NCI-H345 treated with DMSO at 0.1 percent for 48 hours (cell line): Measurements from ENCODE around the gene KRTAP5-1.
"Not testable (repeated sequence)": the region's sequence is repeated elsewhere in the genome, so short reads cannot be mapped to it uniquely, and the experiment has no call there.

ENCODE experiments used
- DNase-seq: peaks from one replicate; lab custom pipeline; 2025; ENCODE audit not compliant: unreplicated experiment; lab: John Stamatoyannopoulos, UW

KRTAP5-1 gene, protein sequence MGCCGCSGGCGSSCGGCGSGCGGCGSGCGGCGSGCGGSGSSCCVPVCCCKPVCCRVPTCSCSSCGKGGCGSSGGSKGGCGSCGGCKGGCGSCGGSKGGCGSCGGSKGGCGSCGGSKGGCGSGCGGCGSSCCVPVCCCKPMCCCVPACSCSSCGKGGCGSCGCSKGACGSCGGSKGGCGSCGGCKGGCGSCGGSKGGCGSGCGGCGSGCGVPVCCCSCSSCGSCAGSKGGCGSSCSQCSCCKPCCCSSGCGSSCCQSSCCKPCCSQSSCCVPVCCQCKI

DNA sequence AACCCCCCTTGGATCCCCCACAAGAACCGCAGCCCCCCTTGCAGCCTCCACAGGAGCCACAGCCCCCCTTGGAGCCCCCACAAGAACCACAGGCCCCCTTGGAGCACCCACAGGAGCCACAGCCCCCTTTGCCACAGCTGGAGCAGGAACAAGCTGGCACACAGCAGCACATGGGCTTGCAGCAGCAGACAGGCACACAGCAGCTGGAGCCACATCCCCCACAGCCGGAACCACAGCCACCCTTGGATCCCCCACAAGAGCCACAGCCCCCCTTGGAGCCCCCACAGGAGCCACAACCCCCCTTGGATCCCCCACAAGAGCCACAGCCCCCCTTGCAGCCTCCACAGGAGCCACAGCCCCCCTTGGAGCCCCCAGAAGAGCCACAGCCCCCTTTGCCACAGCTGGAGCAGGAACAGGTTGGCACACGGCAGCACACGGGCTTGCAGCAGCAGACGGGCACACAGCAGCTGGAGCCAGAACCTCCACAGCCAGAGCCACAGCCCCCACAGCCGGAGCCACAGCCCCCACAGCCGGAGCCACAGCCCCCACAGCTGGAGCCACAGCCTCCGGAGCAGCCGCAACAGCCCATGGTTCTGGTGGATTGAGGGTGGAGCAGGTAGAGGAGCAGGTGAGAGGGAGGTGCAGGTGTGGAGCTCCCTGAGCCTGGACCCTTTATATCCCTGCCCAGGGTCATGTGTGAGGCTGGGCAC, at the start of gene KRTAP5-1:
Gene KRTAP5-1 (minus strand): TSS at position 623 of the 710 bp plus-strand sequence. CDS start 34 bp downstream, at position 589.
- not testable (repeated sequence) for DNase-seq

DNA sequence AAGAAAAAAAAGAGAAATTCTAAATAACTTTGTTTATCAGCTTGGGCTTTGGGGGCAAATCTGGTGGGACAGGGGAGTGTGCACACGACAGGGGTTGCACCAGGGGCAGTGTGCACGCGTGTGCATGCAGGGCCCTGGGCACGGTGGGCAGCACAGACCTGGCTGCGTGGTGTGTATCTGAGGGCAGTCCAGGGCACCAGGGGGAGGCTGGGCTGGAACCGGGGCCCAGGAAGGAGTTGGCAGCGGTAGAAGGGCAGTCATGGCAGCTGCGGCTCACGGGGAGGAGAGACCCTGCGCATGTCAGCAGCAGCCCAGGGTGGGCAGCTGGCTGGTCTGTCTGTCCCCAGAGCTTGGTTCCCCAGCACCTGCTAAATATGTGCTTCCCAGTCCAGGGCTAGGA, 48.8 kb upstream of the KRTAP5-1 start:
- DNase-seq = no peak

DNA sequence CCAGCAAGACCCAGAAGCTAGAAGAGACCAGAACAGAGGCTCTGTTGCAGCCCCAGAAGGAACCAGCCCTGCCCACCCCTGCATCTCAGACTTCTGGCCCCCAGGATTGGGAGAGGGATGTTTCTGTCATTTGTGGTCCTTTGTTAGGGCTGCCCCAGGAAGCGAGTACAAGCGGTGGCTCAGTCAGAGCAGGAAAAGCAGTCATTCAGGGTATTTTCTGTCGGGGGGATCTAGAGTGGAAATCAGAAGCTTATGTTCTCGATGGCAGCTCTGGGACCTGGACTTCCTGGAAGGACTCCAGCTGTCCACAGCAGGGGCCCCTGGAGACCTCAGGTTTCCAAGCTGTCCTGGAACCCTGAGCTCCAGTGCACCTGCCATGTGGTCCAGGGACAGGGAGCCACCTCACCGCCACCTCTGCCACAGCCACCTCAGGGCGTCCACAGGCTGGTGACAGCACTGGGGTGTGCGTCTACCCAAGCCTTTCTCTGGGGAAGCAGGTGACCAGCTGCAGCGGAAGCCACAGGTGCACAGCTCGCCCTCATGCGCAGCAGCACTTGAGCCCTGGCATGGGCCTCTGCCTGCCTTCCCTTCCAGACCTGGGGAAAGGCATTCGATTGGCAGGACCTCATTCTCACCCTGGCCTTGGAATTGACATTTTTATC, 47.1 kb upstream of the KRTAP5-1 start:
- DNase-seq = no peak

DNA sequence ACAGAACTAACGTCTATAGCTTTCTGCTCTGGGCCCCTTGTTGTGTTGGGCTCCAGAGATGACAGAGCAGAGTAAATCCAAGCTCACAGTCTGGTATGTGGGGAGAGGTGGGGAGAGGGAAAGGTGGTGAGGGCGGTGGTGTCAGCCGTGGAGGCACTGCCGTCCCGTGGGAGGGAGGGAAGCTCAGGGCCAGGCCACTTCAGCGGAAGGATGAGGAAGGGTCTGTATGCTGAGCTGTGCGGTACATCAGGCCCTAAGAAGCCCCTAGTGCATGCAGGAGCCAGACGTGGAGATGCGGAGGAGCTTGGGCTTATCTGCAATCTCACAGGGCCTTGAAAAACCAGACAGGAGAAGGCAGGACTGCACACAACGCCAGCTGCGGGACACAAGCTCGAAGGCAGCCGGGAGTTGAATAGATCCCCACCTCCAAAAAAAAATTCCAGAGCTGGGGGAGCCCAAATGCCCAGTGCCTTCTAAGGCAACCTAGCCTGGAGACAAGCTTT, 46.0 kb upstream of the KRTAP5-1 start:
- DNase-seq = no peak

DNA sequence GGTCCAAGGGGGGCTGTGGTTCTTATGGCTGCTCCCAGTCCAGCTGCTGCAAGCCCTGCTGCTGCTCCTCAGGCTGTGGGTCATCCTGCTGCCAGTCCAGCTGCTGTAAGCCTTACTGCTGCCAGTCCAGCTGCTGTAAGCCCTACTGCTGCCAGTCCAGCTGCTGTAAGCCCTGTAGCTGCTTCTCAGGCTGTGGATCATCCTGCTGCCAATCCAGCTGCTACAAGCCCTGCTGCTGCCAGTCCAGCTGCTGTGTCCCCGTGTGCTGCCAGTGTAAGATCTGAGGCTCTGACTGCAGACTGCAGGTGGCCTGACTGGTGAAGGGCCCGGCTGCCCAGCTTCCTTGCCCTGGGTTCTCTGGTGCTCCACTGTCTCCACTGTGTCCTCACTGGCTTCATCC, 45.2 kb upstream of the KRTAP5-1 start:
- no peak for DNase-seq

- DNase-seq = no peak
Observed at GRCh38 chr11:1629326-1630185, 44.5 kb upstream of the KRTAP5-1 start, which contains the start of gene KRTAP5-5. TSS of gene KRTAP5-5 (plus strand) at chr11:1629775. CDS start at chr11:1629841, 66 bp downstream.

- no peak for DNase-seq
Observed at GRCh38 chr11:1628506-1629325, 43.6 kb upstream of the KRTAP5-1 start.

- DNase-seq = no peak
Observed at GRCh38 chr11:1625541-1625940, 40.5 kb upstream of the KRTAP5-1 start.

DNA sequence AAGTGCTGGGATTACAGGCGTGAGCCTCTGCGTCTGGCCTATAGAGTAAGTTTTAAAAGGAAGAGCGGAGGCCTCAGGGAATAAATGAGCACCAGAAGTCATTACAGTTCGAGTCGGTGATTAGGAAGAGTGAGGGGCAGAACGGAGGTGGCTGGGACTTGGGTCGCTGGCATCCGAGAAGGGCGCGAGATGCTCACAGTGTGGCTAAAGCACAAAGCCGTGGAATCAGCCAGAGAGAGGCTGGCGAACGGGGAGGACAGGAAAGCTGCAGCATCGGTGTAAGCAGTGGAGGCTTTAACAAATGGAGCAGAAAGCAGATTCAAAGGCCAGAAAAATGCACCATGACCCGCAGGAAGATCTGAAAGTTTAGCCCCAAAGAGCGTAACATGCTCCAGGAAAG, 39.5 kb upstream of the KRTAP5-1 start:
- DNase-seq = no peak

- no peak for DNase-seq
Observed at GRCh38 chr11:1623716-1624115, 38.6 kb upstream of the KRTAP5-1 start.

- DNase-seq = no peak
Observed at GRCh38 chr11:1622086-1622485, 37.0 kb upstream of the KRTAP5-1 start, which contains the start of gene KRTAP5-4. TSS of gene KRTAP5-4 (minus strand) at chr11:1622138. CDS start at chr11:1622093, 45 bp downstream.

DNA sequence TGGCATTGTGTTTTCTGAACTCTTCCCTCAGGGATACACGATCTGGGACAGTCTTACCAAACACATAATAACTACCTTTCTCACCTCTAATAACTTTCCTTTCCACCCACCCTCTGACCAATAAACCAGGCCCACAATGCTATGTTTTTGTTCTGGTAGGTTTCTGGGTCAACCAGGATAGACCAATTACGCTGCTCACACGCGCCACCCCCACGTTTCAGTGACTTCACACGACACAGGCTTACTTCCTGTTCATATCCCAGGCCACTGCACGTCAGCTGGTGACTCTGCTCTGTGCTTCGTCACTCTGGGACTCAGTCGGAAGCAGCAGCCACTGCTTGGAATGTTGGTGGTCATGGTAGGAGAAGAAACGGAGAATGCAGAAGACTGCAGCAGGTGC, 34.4 kb upstream of the KRTAP5-1 start:
- DNase-seq = no peak

DNA sequence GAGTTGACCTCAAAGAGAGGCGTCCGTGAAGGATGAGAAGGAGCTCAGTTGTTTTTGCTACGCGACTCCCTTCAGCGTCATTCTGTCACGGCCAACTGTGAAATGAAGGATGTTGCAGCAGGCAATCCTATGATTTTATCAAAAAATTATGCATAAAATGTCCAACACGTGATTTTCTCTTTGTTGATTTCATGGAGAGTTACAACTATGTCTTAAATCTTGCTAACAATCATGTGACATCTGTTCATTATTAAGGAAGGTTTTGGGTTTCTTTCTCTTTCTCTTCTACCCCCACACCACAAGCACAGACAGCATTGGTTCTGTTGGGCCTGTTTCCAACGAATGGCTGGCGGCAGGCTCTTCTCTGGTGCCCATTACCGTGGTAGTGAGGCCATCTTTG, 33.1 kb upstream of the KRTAP5-1 start:
- no peak for DNase-seq

- DNase-seq = no peak
Observed at GRCh38 chr11:1608363-1608762, 23.3 kb upstream of the KRTAP5-1 start, which contains the start of gene KRTAP5-3. TSS of gene KRTAP5-3 (minus strand) at chr11:1608463. CDS start at chr11:1608385, 78 bp downstream.

- not testable (repeated sequence) for DNase-seq
Observed at GRCh38 chr11:1607901-1608300, 22.8 kb upstream of the KRTAP5-1 start.

DNA sequence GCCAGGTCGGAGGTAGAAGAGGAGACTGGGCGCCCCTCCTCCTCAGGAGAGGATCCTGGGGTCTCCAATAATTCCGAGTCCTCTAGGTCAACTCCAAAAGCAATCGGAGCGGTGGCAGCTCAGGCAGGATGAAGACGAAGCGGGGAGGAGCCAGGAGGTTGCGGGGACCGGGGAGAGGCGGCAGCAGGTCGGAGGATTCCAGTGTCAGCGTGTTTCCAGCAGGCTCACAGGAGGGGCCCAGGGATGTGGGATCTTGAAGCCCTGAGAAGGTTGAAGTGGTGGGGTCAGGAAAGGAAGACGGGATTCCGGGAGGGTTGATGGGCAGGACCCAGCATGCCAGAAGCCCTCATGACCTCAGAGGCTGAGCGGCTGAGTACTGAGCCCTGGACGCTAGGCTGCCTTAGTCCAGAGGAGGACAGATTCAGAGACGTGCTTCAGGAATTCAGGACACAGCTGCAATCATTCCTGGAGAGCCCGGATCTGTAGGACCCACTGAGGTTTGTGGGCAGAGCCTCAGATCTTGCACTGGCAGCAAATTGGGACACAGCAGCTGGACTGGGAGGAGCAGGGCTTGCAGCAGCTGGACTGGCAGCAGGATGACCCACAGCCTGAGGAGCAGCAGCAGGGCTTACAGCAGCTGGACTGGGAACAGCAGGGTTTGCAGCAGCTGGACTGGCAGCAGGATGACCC, 22.2 kb upstream of the KRTAP5-1 start:
- not testable (repeated sequence) for DNase-seq

GRCh38 chr11:1605923-1606322, 20.8 kb upstream of the KRTAP5-1 start:
- DNase-seq = not testable (repeated sequence)

DNA sequence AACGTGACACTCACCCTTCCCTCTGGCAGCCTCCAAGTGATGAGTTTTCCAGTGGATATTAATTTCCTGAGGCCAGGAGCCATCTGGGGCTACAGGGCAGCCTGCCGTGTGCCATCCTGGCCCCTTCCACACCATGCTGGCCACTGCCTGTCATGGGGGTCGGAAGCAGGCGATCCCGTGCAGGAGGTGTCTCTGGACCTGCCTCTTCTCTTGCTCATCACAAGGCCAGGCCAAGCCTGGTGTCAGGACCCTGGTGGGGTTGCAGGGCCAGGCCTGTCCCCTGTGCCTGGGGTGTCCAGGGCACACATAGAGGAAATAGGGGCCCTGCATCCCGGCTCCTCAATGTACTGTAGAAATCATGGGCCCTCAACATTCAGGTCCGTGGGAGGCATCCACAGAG, 19.6 kb upstream of the KRTAP5-1 start:
- DNase-seq = no peak

DNA sequence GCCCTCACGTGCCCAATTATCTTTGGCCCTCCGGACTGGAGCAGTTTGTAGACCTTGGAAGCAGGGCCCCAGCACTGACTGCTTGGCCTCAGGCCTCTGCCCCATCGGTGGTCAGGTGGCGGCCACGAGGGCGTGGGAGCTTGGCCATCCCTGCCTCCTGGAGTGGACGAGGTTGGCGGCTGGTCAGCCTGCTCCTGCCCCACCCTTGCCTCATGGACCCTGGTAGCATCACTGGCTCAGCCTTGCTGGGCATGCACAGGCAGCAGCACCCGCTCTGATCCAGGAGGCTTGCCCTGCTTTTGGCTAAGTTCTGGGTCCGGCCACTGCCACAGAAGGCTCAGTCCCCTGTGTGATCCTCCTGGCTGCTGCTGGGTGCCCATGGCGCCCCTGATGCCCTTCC, 19.1 kb upstream of the KRTAP5-1 start:
- no peak for DNase-seq
